NB4 (cell line): ENCODE measurements around the gene XPA.

Source experiments
- DNase-seq: peaks from one replicate; pipeline ENCODE4 v3.0.0; 2010; ENCODE audit warnings: low read depth
- H3K4me3 ChIP-seq: one replicate; pipeline ENCODE4 v1.5.1; 2011; ENCODE audit warnings: mild to moderate bottlenecking, low read depth, low read length, moderate library complexity
- CTCF ChIP-seq: IDR thresholded peaks from one replicate; pipeline ENCODE4 v1.5.1; 2012; ENCODE audit warnings: low read depth, low read length
- MAX ChIP-seq: IDR thresholded peaks from 2 replicates; pipeline ENCODE4 v1.6.1; 2011; ENCODE audit warnings: low read depth, low read length
- MYC ChIP-seq: IDR thresholded peaks from 2 replicates; pipeline ENCODE4 v1.6.1; 2011; ENCODE audit warnings: low read depth, low read length
- POLR2A ChIP-seq: IDR thresholded peaks from 2 replicates; pipeline ENCODE4 v1.6.1; 2011; ENCODE audit warnings: mild to moderate bottlenecking; ENCODE audit not compliant: insufficient read length; ENCODE audit errors: extremely low read depth

The XPA gene

GRCh38 chr9:97697837-97698236 is 697 bp upstream of the XPA start:
- no peak for DNase-seq
- peak overlapping the region; percentile 80 for H3K4me3 ChIP-seq

DNA sequence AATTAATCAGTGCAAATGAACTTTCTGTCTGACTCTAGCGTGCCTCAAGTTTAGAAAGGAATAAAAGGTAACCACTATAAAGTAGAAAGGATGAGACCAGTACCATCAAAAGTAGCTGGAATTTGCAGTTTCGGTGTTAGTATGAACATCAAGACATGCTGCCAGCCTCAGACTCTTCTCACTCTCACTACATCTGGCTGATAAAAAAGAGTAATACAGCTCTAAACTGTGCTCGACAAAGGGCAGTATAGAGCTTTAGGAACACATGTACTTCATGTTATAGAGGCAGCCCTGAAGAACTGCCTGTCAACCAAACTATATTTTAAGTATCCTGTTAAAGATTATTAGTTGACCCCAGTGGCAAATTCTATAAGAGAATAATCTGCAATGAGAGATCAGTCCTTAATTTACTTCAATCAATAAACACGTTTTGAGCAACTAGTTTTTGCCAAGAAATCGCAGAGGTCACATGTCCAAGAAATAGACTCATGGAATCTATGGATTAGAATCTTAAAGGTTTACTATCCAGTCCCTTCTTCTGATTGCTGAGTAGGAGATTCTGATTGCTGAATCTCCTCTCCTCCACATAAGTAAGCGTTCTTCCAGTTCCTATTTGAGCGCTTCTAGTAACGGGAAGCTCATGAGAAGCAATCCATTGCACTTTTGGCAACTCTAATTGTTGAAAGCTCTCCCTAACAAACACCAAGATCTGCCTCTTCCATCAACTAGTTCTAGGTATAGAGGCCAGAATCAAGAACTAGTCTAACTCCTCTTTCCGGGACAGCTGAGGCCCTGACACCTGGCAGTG is 941 bp downstream of the XPA start:
- no peak for DNase-seq
- TF ChIP-seq CTCF (no peak), MAX (no peak), MYC (no peak; the same call in 1 of the 2 replicates), POLR2A (no peak)
- peak overlapping the region; percentile 80 for H3K4me3 ChIP-seq

More at GRCh38 chr9:97697837-97698236, 697 bp upstream of the XPA start:
- no peak for TF ChIP-seq POLR2A
- TF ChIP-seq MAX = no peak
- TF ChIP-seq MYC = no peak
- TF ChIP-seq CTCF = no peak

DNA sequence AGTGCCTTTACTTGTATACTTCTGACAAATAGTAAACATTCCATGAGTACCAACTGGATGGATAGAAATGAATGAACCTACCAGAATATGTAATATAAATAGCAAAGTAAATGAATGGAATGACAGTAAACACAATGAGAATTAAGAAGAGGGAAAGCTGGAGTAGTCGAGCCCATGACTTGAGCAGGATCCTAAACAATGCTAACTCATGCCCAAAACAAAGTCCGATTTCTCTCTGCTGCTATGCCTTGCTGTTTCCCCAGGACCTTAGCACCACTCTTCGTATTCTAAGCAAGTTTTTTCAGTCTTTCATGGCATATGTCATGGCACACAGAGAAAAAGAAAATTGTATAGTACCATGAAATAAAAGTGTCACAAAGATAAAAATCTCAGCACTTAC is 1.8 kb downstream of the XPA start:
- DNase-seq = no peak
- H3K4me3 ChIP-seq = peak overlapping the region; percentile 80
- TF ChIP-seq POLR2A (no peak), MYC (no peak), MAX (no peak), CTCF (no peak)

GRCh38 chr9:97694769-97695168 is 2.4 kb downstream of the XPA start:
- H3K4me3 ChIP-seq = no peak overlapping the region
- DNase-seq = no peak
- TF ChIP-seq CTCF (no peak), MYC (no peak), POLR2A (no peak), MAX (no peak)

DNA sequence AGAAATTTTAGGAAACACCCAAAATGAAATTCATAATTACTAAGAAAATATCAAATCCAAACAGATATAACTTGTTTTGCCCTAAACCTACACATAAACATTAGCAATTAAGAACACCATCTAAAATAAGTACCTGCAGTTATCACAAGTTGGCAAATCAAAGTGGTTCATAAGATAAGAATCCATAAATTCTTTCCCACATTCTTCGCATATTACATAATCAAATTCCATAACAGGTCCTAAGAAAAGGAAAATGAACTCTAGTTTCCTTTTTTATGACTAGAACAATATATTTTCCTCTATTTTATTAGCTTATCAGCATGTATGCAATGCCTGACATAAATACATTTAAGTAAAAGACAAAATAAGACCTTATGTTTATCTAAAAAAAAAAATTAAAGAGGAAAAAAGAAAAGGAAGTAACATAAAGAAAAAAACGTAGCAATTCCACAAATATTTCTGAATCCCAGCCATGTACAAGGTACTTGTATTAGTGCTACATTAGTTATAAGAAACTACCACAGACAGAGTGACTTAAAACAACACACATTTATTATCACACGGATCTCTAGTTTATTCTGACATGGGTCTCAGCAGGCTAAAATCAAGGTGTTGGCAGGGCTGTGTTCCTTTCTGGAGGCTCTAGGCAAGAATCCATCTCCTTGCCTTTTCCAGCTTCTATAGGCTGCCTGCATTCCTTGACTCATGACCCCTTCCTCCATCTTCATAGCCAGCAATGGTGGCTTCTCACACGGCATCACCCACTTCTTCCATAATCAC is 7.5 kb downstream of the XPA start:
- H3K4me3 ChIP-seq = no peak overlapping the region
- DNase-seq = no peak
- no peak for TF ChIP-seq MAX
- TF ChIP-seq CTCF = no peak
- no peak for TF ChIP-seq POLR2A
- TF ChIP-seq MYC = no peak
